H1 (cell line): ENCODE data around the gene WDR4. TPM values are rescaled to one million over a fixed set of nuclear protein-coding genes. Genes with fewer than 3 reads are reported as not detected.

Source experiments
- BACH1 ChIP-seq: IDR thresholded peaks from 2 replicates; pipeline ENCODE4 v1.6.1; 2012; ENCODE audit warnings: low read length, improper control_type of control experiment
- RBBP5 ChIP-seq: IDR thresholded peaks from 2 replicates; pipeline ENCODE4 v1.7.1; 2012; ENCODE audit warnings: low read depth, mild to moderate bottlenecking, inconsistent platforms, low read length, moderate library complexity, borderline replicate concordance
- polyA plus RNA-seq, 7 experiments: library from polyadenylated mRNA; depleted of rRNA in 3 of 7; stranded (reverse) in 5 of 7; unstranded in 2 of 7; fragments of >200 nt in 5 of 7; fragments of 200-250 nt in 2 of 7; gene quantifications; 1 replicate in 5 of 7; 2 replicates in 1 of 7; 4 replicates in 1 of 7; pipeline versions ENCODE4 v1.2.1 to v1.2.3, GENCODE V29; 2011 to 2013; ENCODE audit warnings: missing spikeins in 2 of 7, mixed read lengths in 2 of 7
- total RNA-seq: library from RNA; stranded (reverse); fragmentation: NEBNext Ultra II Directional; extraction: Animal tissue kit (Norgen Biotek cat#: 25700); gene quantifications from 2 replicates; pipeline ENCODE4 v1.2.1, GENCODE V29; 2021

The WDR4 gene
- total and polyA plus RNA-seq, 2 of the 8 experiments (the other 6 are each of a cell fraction or from before 2014, with no cell fraction given) = 28.9 to 47.8 TPM

- TF ChIP-seq RBBP5 = no peak
- TF ChIP-seq BACH1 = no peak
Observed at GRCh38 chr21:42853621-42854020, 25.7 kb downstream of the WDR4 start (continued).
